ENCODE data around the gene ADAM30.

The ADAM30 gene

DNA sequence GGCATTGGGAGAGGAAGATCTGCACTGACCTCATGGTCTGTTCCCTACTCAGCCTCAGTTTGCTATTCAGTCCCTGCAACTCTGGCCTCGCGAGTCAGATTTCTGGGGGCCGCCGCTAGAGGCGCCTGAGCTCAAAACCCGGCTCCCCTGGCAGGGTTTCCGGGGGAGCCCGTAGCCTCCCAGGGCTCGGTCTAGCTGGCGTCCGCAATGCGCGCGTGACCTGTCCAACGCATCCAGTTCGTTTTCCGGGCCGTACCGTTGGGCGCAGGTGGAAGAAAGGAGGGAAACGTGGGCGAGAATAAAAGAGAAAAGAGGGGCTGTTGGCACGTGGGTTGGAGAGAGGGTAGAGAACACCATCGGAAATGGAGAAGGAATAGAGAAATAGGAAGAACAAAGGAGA is at the start of gene ADAM30:
ADAM30 (minus strand) TSS at position 213 of the 400 bp plus-strand sequence; CDS start at position 34, 179 bp downstream.
- no peak for DNase-seq (ENCODE audit: low spot score)

DNA sequence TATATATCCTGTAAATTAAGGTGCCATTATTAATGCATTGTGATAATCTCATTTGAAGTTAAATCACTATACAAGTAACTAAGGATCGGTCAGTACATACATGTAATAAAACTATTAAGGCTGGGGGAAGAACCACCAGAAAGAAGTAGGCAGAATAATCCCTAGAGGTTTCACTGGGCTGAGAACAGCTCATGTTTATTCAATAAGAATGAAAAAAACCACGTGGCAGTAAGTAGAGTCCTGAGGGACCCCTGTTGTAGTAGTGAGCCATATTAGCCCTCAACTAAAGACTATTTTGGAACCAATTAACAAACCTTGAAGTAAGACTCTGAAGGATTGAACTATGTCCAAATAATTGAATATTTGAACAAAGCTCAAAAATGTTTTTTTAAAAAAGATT is 46.9 kb upstream of the ADAM30 start:
- DNase-seq (ENCODE audit: low spot score): no peak

DNA sequence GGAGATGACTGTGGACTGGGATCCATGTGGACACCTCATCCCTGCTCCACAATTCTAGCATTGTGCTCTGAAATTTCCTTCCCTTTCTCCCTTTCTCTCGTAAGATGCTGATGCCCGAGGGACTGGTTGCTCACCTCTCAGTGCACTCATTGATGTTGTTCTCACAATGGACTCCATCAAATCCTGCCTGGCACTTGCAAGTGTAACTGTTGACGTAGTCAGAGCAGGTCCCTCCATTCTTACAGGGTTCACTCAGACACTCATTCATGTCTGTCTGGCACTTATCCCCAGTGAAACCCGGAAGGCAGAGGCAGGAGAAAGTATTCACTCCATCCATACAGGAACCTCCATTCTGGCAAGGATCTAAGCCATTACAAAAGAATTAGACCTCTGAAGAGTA is 45.1 kb upstream of the ADAM30 start:
- DNase-seq (ENCODE audit: low spot score): no peak

DNA sequence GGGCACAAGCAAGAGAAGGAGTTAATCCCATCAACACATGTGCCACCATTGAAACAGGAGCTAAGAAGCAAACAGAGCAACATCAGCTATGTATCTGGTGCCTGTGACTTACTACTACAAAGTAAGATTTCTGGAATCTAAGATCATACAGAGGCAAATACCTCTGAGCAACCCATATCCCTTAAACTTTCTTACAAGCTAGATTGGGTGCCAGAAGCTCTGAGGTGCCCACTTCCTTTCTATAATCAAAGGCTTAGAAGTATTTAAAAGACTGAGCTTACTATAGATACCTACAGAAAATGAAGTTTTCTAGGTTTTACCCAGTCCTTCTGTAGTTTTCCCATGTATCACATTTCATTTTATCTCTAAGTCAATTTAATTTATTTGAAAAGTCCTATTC is 44.4 kb upstream of the ADAM30 start:
- DNase-seq (ENCODE audit: low spot score): no peak

DNA sequence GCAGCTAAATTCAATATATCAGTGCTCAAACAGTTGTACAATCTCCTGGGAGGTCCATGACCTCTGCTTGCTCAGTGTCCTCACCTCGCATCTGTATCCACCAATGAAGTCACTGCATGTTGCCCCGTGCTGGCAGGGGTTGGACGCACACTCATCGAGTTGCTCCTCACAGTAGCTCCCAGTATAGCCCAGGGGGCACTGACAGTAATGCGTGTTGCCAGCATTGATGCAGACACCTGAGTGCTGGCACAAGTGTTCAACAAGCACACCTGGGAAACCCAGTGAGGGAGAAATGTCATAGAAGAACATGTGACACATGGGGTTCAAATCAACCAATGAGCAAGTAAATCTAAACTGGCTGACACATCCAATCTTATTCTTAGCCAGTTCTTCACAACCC is 40.9 kb upstream of the ADAM30 start:
- no peak for DNase-seq (ENCODE audit: low spot score)

DNA sequence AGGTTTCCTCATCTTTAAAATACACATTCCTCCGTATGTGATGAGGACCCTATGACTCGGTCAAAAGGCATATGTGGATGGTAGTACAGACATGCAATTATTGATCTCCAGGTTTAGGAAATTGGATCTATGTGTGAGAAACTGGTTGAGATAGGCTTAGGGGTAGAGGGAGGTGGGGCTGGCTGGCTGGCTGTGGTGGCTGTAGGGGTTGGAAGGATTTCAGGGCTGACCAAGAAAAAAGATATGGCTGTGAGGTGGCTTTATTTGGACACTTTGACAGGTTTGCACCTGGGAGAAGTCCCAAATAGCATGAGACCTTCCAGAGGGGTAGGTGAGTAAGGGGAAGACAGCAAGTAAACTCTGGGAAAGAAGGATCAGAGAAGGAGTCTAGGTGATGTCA is 39.6 kb upstream of the ADAM30 start:
- DNase-seq (ENCODE audit: low spot score): no peak

DNA sequence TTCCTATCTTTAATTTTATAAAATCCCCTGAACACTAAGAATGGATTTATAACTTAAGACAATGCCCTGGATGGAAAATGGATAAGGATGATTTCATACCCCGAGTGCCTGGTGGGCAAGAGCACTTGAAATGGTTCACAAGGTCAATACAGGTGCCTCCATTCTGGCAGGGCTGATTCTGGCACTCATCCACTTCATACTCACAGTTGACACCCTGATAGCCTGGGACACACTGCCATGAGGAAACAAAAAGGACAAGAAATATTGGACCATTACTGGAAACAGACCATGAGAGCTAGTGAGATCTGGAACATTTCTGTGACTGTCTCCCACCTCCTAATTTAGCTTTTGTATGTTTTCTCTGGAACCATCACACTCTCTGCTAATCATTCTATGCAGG is 39.1 kb upstream of the ADAM30 start:
- no peak for DNase-seq (ENCODE audit: low spot score)

DNA sequence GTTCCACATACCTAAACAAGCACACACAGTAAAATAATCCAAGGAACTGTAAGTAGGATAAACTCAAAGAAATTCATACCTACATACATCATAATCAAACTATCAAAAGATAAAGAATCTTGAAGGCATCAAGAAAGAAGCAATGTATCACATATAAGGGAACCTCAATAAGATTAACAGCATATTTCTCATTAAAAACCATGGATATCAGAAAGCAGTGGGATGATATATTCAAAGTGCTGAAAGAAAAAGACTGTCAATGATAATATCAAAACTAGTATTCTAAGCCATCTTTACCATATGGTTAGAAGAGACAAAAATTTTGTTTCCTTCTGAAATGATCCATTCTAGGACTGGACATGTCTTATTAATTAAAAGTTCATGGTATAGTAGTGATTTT is 37.1 kb upstream of the ADAM30 start:
- DNase-seq (ENCODE audit: low spot score): no peak

DNA sequence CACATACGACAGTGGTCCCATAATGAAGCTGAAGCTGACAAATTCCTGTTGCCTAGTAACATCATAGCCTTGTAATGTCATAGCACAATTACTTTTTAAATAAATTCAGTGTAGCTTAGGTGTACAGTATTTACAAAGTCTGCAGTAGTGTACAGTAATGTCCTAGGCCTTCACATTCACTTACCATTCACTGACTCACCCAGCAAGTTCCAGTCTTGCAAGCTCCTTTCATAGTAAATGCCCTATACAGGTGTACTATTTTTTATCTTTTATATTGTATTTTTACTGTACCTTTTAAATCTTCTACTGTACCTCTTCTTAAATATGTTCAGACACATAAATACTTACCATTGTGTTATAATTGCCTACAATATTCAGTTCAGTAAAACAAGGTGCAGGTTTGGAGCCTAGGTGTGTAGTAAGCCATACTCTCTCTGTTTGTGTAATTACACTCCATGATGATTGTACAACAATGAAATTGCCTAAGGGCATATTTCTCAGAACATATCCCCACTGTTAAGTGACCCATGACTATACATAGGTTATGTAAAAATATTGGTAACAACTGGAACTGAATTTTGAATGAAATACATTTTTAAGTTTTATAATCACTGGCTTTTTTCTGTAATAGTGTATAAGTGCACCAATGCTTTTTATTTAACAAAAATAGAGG is 33.5 kb upstream of the ADAM30 start:
- DNase-seq (ENCODE audit: low spot score): no peak

DNA sequence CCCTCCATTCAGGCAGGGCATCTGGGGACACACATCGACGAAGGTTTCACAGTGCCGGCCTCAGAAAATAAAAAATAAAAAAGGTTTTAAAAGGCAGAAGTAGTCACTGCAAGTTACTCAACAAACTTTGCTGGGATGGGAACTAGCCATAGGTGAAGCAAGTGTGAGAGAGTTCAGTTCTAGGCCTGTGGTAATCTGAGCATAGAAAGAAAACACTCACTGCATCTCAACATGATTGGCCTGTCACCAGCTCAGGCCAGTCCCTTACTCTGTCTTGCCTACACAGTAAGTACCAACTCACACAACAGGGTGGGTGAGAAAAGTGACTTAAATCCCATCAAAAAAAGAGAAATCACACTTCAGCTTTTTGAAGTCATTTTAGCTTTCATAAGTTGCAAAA is 30.2 kb upstream of the ADAM30 start:
- DNase-seq (ENCODE audit: low spot score): no peak

DNA sequence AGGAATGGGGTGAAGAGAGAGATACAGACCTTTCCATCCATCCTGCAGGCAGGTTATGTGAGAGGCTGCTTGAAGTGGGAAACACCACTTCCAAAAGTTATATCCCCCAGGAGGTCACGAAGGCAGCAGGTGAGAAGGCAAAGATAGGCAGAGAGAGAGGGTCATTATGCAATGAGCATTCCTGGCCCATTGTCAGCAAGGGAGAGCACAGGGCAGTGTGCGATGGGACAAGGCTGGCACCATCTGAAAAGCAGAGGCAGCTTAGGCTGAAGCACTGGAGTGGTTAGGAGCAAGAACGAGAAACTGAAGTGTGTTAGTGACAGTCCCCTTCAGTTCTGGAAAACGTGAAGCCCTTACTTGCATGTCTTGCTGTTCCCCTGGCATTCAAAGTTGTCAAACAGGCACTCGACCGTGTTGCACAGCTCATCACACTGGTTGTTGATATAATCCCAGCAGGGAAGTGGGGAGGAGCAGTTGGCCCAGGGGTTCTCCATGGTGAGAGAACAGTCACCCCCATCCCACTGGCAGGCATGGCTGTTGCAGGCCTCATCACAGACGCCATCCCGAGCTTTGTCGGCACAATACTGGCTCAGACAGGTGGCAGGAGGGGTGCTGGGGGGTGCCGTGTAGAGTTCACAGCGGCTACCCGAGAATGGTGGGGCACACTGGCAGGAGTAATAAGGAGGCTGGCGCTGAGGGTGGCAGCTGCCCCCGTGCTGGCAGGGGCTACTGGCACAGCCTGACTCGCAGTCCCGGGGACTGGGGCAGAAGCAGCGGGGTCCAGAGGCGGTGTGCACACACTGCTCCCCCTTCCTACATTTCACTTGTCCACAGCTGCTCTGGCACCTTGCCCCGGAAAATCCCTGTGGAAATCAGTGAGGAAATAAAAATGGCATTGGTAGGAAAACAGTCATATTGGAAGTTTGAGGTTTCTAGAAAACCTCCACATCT is 28.9 kb upstream of the ADAM30 start:
- DNase-seq (ENCODE audit: low spot score): no peak

DNA sequence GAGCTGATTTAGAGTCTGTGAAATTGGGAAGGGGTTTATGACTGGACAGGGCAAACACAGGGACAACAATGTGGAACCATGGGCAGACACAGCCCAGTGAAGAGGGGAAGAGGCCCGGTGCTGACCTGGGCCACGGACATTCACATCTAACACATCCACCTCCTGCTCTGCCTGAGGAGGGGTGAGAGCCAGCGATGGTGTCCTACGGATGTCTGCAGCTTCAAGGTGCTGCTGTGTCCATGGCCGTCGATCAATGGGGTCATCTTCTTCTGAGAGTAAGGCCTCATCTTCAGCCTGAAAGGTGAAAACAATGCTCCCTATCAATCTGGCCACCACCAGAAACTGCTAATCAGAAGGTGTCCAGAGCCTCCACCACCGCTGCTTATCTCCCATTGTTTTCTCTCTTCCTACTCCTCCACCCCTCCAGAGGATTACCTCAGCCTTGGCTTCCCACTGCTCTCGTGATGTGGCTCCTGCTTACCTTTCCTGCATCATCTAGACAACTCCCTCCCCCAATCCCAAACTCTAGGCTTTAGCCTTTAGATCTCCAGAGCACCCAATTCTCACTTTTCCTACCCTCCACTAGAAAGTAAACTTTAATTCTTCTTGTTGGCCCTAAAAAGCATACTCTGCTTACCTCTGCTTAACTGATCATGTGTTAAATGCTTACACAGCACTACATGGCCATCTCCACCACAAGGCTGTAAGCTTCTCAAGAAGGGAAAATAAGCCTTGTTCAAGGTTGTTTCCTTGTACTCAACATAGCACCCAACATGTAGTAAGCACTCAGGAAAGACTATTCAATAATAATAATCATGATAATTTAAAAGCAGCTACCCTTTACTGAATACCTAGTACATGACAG is 24.0 kb upstream of the ADAM30 start:
- DNase-seq (ENCODE audit: low spot score): no peak

DNA sequence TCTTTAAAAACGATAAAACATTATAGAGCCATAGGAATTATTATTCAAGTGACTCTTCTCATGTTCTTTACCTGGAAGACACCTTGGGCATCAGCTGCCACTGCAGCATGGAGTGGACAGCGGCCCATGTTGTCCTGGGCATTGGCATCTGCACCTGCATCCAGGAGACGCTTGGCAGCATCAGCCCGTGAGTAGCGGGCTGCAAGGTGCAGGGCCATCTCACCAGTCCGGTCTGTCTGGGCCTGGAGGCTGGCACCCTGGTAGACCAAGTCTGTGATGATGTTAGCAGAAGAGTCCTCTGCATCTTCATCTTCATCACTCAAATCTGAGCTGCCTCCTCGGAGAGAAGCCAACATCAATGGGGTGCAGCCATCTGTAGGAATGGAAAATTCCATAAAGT is 22.9 kb upstream of the ADAM30 start:
- no peak for DNase-seq (ENCODE audit: low spot score)

DNA sequence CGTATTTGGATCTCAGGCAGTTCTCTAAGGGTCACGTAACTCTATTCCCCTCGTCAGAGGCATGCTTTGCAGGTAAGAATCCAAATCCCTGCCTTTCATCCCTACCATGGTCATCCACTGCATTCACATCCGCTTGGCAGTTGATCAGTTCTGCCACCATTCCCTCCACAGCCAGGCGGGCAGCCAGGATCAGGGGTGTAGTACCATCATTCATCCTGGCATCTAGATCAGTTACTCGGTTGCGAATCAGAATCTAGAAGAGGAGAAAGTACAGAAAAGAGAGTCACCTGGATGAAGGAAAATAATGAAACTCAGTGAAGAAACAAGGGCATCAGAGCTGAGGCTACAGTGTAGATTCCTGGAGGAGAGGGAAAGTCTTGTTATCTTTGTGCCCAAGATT is 22.0 kb upstream of the ADAM30 start:
- DNase-seq (ENCODE audit: low spot score): no peak

DNA sequence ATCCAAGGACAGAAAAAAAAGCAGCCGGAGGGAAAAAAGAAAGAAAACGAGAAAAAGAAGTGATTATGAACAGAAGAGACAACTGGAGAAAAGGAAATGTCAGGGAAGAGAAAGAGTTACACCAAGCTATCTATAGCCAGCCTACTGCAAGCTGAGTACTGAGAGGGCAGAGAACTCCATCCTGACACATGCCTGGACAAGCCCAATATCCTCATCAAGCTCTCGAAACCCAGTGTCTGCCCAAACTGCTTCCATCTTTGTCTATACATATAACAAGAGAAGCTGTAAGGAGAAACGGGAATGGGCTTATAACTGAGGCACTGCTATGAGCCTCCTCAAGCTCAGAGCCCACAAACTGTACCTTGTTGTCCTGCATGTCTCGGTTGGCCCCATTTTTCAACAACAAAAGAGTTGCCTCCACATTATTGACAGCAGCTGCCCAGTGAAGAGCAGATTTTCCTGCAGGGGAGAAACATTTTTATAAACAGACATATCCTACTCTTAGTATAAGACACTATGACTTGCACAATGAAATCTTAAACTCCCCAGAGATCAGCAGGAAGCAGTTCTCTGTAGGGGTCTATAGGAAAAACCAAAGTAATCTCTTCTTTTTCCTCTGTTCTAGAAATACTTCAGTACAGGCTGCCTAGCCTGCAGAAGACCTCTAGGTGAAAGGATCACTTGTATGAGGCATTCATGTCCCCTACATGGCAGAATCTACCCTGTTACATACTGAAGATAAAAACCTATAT is 21.2 kb upstream of the ADAM30 start:
- no peak for DNase-seq (ENCODE audit: low spot score)

DNA sequence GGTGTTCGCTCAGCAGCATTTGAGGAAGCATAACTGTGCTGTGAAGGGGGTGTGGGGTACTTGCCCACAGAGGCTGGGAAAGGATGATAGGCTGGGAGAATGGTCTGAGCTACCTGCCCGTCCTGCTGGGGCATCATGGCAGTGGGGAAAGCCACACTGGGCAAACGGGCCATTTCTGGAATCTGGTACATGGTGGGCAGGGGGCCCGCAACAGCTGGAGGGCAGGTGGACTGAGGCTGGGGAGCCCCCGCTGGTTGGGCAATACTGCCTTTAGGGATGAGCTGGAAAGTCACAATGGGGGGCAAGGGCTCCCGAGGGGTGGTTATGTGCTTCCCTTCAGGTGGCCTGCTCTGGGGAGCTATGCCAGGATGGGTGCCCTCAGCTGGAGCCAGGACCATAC is 19.2 kb upstream of the ADAM30 start:
- no peak for DNase-seq (ENCODE audit: low spot score)

DNA sequence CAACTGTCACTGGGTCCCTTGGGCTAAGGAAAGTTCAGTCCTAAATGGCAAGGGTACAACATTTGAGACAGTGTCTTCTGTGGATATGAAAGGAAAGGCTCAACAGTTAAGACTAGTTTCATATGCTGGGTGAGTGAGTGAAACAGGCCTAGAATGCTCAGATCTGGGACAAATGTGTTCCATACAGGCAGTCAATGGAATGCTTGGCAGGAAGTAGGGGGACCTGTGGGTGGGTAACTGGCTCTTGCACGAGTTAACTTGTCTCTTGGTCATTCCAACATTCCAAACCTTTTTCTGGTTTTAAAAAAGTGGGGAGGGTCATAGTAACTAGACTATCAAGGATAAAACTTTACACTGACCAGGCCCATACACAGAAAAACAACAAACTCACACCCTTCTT is 17.8 kb upstream of the ADAM30 start:
- no peak for DNase-seq (ENCODE audit: low spot score)

DNA sequence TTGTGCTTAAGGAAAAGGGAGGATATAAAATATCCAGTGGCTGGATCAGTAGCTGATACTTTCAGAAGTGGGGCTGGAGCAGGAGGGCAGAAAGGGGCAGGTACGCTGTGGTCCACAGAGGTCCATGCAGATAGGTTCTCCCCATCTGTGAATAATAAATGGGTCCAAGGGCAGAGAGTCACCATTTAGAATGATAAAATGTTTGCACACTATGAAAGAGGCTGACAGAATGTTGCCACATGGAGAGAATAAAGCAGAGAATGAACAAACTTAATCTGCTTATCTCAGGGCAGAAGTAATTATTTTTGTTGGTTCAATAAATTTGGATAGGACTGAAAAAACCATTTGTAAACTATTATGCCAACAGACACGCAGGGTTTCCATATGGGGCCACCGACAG is 16.6 kb upstream of the ADAM30 start:
- DNase-seq (ENCODE audit: low spot score): no peak

DNA sequence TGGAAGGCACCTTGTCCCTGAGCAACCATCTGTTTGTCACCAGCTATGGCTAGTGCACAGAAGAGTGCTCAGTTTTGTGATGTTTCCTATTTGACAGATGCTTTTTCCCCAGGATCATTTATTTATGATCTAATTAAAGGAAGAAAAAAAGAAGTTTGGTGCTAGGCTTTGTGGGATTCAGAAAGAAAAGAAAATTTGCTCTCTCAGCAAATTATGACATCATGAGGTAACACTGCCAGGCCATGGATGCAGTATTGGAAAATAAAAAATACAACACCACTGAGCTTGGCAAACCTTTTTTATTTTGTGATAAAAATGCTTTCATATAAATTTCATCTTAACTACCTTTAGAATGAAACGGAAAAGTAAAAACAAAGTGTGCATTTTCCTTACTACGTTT is 15.5 kb upstream of the ADAM30 start:
- no peak for DNase-seq (ENCODE audit: low spot score)

DNA sequence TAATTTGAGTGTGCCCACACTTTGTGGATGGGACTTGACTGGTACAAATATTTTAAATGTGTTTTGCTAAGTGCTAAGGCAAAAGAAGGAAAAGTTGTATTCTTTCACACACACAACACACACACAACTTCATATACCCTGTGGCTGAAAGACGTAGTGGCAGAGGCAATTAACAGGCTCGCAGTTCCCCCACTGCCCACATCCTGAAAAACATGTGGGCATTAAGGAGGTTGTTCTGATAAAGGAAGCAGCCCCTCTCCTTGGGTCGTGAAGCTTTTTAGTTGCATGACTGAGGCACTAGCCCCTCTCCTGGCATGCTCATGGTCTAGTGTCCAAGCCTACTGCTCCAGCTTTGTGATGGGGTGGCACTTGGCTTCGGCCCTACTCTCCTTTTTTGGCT is 14.3 kb upstream of the ADAM30 start:
- DNase-seq (ENCODE audit: low spot score): no peak

DNA sequence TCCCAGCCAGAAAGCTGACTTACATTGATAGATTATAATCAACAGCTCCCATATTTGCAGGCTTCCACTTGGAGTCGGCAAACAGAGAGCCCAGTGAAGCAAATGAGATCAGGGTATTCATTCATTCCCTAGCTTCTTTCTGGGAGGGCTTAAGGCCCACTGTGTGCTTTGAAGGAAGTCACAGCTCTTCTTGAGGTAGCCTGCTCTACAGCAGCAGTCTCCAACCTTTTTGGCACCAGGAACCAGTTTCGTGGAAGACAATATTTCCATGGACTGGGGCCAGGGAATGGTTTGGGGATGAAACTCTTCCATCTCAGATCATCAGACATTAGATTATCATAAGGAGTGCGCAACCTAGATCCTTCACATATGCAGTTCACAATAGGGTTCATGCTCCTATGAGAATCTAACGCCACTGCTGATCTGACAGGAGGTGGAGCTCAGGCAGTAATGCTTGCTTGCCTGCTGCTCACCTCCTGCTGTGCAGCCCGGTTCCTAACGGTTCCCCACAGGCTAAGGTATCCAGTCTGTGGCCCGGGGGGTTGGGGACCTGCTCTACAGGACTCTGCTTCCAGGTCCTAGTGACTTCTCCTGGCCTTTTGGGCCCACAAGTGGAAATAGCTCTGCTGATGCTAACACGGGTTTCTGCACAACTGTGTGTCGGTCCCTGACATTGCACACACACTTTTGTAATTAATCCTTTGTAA is 13.7 kb upstream of the ADAM30 start:
- DNase-seq (ENCODE audit: low spot score): no peak
